HS-27A (cell line): ENCODE data around the gene ELF4.

Experiments
- DNase-seq: peaks from one replicate; pipeline ENCODE4 v3.0.0-alpha.2; 2012; ENCODE audit warnings: low read depth, missing footprints

Gene ELF4

GRCh38 chrX:130047416-130047815, 62.9 kb downstream of the ELF4 start:
- no peak for DNase-seq

DNA sequence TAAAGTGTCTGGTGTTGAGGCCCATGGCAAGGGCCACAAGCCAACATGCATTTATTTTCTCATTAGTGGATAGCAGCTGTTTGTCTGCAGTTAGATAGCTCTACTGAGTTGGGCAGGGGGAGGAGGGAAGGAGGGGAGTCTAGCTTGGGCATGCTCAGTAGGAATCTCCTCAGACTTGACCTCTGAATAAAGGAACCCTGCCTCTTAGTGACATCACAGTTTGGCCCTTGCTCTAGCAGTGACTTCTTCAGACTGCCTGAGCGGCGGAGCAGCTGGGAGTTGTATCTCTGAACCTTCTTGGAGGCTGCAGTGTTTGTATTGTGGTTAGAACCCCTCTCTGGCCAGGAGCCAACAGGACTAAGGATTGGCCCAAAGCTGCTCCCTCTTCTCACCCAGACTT, 70.5 kb downstream of the ELF4 start:
- no peak for DNase-seq

- DNase-seq: no peak
Measured at GRCh38 chrX:130034178-130034577, 76.1 kb downstream of the ELF4 start.

DNA sequence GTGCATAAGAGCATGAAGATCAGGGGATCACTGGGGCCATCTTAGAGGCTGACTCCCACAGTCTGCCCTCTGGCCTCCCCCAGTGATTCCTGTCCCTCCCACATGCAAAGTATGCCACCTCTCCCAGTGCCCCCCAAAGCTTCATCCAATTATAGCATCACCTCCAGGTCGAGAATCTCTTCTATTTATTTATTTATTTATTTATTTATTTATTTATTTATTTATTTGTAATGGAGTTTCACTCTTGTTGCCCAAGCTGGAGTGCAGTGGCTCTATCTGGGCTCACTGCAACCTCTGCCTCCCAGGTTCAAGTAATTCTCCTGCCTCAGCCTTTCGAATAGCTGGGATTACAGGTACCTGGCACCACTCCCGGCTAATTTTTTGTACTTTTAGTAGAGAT, 77.7 kb downstream of the ELF4 start:
- DNase-seq: no peak

DNA sequence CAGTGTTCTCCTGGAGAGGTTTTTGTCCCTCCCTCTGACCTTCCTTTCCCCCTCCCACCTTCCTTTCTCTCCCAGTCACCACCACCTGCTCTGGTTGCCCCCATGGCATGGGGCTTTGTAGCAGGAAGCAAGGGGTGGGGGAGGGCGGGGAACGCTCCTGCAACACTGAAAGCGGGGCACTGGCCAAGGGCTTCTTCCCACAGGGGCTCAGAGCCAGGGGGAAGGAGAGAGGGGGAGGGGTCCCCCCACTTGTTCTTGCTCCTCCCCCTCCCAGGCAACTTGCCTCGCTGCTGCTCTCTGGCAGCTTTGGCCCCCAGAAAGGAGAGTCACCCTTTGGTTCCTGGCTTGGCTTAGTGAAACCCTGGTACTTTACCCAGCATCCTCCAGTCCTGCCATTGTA, 79.5 kb downstream of the ELF4 start:
- DNase-seq: no peak

DNA sequence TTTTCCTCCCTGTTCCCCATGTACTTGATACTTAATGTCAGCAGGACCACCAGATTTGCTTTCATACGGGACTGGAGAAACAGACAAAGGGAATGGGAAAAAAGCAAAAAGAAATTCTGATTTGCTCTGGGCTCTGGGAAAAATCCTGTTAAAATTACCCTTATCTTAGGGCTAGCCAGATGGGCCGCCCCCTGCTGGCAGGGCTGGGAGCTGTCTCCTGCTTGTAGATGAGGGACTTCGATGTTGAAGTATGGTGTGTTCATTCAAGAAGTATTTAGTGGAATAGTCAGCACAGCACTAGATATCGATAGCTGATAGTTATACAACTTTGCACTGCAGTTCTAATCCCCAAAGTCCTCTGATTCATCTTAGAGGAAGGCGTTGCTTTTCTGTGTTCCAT, 82.1 kb downstream of the ELF4 start:
- no peak for DNase-seq

DNA sequence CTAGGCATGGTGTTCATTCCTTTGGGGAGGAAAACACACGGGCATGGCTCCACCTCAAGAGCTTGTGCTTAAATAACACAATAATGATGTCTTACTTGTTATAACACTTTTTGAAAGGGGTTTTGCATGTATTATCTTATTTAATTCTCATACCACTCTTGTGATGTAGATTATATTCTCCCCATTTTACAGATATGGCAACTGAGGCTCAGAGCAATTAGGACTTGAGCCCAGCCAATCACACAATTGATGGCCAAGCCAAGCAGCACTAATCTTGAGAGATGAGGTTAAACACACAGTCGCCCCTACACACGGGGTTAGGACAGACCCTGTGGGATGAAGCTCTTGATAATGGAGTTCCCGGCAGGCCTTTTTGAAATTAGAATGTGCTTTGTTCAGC, 82.7 kb downstream of the ELF4 start:
- DNase-seq: no peak

DNA sequence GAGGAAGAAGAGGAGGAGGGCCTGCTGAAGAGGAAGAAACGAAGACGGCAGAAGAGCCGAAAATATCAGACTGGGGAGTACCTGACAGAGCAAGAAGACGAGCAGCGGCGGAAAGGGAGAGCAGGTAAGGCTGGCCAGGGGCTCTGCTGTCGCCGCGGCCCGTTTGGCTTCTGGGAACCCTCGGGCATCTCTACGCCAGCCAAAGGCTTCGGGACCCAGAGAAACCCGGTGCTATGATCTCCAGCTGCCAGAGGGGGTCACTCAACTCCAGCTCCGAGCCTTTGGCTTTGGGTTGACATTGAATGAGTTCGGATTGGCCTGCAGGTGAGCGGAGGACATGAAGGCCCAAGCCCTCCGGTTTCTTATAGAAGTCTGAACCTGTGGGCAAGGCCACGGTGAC, 85.0 kb downstream of the ELF4 start:
- DNase-seq: no peak

GRCh38 chrX:130024127-130024526, 86.2 kb downstream of the ELF4 start:
- DNase-seq: no peak

DNA sequence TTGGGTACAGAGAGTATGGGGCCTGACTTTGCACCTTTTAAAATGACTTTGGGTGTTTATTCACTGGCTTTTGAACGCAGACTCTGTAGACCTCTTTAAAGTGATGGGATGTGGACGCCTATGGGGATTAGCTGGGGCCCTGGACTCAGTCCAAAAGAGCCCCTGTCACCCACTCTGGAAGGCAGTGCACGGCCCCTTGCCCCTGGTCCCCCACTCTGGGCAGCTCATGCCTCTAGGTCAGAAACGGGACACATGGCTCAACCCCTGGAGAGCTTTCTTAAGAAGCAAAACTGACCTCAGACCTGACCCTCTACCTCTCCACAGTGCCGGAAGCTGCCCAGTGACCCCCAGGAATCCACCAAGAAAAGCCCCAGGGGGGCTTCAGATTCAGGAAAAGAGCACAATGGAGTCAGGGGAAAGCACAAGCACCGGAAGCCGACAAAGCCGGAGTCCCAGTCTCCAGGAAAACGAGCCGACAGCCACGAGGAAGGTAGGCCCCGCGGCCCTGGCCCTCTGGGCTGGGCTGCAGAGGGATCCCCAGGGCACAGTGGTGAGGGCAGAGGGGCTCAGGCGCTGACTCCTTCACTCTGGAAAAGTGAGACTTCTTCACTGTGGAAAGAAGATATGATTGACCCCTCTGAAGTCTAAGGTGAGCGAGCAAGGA, 89.5 kb downstream of the ELF4 start:
- DNase-seq: no peak

DNA sequence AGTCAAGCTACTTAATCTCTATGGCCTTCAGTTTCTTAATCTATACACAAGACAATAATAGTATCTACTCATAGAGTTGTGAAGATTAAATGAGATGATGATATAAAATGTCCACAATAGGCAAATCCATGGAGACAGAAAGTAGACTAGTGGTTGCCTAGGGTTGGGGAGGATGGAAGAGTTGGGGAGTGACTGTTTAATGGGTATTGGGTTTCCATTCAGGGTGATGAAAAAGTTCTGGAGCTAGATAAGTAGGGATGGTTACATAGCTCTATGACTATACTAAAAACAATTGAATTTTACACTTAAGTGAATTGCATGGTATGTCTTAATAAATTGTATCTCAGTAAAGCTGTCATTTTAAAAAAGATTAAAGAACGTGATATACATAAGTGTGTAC, 92.2 kb downstream of the ELF4 start:
- no peak for DNase-seq

GRCh38 chrX:130015181-130015580, 95.1 kb downstream of the ELF4 start:
- DNase-seq: no peak
